GM18870 (cell line): ENCODE measurements around the gene ZMYND15.
A peak's percentile ranks its signal among the peaks of the same experiment; 100 is the strongest.
"Not testable (repeated sequence)": the region's sequence is repeated elsewhere in the genome, so short reads cannot be mapped to it uniquely, and the experiment has no call there.

Source experiments
- ATAC-seq: cut with Tn5 transposase; IDR thresholded peaks from one replicate; pipeline ENCODE4 v1.9.1; 2021; ENCODE audit warnings: moderate library complexity; ENCODE audit not compliant: unreplicated experiment

The ZMYND15 gene, protein sequence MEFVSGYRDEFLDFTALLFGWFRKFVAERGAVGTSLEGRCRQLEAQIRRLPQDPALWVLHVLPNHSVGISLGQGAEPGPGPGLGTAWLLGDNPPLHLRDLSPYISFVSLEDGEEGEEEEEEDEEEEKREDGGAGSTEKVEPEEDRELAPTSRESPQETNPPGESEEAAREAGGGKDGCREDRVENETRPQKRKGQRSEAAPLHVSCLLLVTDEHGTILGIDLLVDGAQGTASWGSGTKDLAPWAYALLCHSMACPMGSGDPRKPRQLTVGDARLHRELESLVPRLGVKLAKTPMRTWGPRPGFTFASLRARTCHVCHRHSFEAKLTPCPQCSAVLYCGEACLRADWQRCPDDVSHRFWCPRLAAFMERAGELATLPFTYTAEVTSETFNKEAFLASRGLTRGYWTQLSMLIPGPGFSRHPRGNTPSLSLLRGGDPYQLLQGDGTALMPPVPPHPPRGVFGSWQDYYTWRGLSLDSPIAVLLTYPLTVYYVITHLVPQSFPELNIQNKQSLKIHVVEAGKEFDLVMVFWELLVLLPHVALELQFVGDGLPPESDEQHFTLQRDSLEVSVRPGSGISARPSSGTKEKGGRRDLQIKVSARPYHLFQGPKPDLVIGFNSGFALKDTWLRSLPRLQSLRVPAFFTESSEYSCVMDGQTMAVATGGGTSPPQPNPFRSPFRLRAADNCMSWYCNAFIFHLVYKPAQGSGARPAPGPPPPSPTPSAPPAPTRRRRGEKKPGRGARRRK

DNA sequence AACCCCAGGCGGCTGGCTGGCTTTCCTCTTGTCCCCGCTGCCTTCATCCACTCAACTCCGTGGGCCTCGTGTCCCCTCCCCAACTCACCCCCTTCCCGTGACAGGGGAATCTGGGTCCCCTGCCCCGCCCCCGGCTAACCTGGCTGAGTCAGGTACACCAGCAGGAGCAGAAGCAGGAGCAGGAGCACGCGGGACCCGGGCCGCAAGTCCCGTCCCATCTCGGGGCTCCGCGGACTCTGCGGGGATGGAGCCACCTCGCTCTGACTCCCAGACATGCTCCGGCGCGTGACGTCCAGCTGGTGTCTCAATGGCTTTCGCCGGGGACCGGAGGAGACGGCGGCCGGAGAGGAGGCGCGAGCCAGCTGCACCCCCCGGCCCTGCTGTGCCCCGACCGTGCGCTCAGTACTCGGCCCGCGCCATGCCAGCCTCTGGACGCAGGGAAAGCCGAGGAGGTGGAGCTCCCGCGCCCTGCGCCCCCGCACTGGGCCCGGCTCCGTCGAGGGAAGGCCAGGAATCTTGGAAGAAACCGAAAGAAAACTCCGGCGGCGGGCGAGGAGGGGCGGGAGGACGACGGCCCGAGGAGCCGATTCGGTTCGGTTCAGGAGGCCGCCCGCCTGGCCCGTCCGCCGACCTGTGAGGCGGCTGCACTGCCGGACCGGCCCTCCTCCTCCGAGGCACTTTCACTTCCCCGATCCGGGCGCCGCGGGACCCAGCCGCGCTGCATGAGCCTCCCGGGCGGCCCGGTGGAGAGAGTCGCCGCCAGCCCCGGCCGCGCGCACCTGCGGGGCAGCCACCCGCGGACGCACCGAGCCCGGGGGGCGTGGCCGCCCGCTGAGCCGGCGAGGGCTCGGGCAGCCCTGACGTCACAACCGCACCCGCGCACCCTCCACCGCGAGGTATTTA is at the start of gene ZMYND15, which contains the start of gene CXCL16:
TSS of gene ZMYND15 (plus strand) at position 712 of the 903 bp plus-strand sequence. CDS start 716 bp downstream, outside the sequence.
TSS of gene CXCL16 (minus strand) at position 807 of the 903 bp plus-strand sequence. CDS start at position 218, 589 bp downstream.
- no peak for ATAC-seq

DNA sequence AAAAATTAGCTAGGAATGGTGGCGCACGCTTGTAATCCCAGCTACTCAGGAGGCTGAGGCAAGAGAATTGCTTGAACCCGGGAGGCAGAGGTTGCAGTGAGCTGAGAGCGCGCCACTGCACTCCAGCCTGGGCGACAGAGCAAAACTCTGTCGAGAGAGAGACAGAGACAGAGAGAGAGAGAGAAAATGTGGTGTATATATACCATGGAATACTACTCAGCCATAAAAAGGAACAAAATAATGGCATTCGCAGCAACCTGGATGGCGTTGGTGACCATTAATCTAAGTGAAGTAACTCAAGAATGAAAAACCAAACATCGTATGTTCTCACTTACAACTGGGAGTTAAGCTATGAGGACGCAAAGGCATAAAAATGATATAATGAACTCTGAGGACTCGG is 49.8 kb upstream of the ZMYND15 start:
- ATAC-seq, result not testable (repeated sequence)

DNA sequence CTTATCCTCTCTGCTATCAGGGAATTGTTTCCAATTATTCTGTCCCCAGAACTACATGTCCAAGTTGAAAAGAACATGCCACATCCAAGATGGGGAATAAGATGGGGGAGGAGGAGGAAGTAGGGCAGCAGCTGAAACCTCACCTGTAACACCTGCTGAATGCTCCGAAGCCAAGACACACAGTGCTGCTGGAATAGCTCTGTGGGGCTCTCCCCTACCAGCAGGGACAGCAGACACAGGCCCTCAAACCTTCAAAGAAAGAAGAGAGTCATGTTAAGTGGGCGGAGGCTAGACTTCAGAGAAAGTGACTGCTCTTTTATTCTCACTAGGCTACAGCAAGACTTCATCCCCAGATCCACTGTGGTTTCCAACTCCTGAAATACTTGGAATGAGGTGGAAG is 48.9 kb upstream of the ZMYND15 start:
- no peak for ATAC-seq

DNA sequence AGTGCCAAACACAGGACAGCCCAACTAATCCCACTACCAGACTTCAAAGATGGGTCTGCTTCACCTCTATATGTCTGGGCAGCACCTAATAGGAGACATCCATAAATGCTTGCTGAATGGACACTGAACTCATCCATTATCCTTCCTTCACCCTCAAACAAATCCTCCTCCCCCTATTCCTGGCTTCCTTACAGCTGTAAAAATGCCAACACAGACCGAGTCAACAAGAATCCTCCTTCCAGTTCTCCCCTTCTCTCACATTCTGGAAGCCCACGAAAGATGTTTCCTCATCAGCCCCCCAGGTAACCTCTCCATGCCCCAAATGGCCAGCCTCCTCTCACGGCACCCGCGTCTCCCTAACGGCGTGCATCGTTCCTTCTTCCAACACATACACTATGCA is 47.9 kb upstream of the ZMYND15 start:
- ATAC-seq, result no peak

DNA sequence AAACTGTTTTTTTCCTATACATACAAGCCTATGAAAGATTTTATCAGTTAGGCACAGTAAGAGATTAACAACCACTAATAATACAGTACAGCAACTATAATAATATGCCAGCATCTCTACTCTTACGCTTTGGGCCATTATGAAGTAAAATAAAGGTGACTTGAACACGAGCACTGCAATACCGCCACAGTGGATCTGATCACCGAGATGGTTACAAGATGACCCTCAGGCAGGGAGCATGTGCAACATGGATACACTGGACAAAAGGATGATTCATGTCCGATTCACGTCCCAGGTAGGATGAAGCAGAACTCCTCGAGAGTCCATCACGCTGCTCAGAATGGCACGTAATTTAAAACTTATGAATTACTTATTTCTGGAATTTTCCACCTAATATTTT is 46.2 kb upstream of the ZMYND15 start:
- ATAC-seq, result no peak

DNA sequence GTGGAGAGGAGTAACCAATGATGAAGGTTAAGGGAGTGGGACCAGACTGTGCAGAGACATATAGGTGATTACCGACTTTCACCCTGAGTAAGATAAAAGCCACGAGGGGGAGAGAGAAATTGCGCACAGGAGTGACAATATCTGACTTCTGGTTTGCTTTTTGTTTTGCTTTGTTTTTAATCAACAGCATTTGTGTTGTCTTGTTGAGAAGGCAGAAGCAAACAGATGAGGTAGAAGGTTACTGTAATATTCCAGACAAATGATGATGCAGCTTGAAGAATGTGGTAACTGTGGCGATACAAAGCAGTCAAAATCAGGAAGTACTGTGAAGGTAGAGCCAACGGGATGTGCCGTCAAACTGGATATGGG is 43.2 kb upstream of the ZMYND15 start:
- no peak for ATAC-seq

DNA sequence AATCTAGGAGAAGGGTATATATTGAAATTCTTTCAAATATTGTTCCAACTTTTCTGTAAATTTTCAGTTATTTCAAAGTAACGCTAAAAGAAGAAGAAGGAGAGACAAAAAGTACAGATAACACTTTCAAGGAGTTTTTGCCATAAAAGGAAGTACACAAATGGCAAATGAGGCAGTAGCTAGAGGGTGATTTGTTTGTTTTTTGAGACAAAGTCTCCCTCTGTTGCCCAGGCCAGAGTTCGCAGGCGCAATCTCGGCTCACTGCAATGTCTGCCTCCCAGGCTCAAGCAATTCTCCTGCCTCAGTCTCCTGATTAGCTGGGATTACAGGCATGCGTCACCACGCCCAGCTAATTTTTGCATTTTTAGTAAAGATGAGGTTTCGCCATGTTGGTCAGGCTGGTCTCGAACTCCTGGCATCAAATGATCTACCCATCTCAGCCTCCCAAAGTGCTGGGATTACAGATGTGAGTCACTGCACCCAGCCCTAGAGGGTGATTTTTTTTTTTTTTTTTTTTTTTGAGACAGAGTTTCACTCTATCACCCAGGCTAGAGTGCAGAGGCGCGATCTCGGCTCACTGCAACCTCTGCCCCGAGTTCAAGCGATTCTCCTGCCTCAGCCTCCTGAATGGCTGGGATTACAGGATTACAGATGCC is 40.1 kb upstream of the ZMYND15 start:
- ATAC-seq, result not testable (repeated sequence)

DNA sequence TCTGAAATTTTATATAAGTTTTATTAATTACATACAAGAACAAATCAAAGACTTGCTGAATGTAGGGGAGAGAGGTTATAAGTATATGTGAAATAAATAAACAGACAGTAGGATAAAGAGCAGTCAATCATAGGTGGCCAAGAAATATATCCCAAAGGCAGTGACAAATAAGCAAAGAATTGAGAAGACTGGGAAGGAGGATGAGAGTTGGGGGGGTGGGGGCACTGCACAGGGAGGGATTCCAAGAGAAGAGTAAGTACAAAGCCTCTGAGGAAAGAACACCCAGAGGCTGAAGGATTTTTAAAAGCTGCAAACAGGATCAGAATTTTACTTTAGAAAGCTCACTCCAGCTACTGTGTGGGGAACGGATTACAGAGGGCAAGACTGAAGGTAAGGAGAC is 38.5 kb upstream of the ZMYND15 start:
- no peak for ATAC-seq

DNA sequence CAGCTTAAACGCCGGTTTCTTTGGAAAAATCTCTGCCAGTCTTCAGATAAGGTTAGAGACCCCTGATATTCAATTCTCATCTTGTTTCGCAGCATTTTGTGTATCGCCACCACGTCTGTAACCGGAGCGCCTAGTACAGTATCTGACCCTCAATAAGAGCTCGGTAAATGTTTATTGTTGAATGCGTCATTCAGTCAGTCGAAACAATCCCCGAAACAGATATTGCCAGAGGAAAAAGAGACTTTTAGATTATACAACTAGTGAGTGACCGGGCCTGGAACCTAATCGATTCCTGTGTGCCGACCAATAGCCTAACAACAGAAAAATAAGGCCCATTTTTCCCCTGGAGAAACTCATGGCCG is 36.3 kb upstream of the ZMYND15 start:
- ATAC-seq, result no peak

DNA sequence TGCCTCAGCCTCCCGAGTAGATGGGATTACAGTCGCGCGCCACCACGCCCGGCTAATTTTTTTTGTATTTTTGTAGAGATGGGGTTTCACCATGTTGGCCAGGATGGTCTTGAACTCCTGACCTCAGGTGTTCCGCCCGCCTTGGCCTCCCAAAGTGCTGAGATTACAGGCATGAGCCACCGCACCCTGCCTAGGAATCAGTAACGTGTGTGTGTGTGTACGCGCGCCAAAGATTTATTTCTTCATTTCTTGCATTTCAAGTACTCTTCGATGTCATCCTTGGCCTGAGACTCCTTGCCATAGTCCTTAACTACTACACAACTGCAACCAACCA is 35.1 kb upstream of the ZMYND15 start:
- ATAC-seq, result not testable (repeated sequence)

DNA sequence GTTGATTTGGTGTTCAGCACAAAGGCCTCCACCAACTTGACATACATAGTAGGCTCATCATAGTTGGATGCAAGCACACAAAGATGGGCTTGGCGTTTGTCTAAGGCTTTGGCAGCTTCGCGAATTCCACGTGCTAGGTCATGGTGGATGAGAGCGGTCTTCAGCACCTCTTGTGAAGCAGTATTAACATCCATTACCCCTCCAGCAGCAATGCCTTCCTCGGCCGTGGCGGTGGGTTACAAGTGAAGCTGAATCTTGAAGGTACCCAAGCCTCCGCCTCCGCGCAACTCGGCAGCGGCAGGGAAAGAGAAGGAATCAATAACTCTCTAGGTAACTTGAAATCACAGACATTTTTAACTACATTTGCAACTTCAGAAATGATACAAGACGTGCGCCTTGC is 34.6 kb upstream of the ZMYND15 start:
- no peak for ATAC-seq

DNA sequence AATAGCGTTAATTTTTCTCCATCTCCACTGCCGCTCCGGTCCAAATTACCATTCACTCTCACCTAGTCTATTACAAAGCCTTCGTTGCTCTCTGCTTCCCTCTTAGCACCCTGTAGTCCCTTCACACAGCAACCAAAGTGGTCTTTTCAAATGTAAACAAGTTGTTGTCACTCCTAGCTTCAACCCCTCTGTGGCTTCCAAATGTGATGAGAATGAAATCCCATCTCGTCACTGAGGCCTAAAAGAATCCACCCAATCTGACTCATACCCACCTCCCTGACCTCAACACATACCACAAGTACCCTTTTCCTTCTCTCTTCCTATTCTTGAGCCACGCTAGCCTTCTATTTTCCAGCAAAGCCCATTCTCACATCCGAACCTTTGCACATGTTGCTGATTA is 33.5 kb upstream of the ZMYND15 start:
- no peak for ATAC-seq

DNA sequence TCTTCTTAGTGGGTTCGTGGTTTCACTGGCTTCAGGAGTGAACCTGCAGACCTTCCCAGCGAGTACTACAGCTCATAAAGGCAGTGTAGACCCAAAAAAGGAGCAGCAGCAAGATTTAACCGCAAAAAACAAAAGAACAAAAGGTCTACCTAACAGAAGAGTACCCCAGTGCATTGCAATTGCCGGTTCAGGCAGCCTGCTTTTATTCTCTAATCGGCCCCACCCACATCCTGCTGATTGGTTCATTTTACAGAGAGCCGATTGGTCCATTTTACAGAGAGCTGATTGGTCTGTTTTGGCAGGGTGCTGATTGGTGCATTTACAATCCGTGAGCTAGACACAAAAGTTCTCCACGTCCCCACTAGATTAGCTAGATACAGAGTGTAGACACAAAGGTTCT is 31.2 kb upstream of the ZMYND15 start:
- no peak for ATAC-seq

DNA sequence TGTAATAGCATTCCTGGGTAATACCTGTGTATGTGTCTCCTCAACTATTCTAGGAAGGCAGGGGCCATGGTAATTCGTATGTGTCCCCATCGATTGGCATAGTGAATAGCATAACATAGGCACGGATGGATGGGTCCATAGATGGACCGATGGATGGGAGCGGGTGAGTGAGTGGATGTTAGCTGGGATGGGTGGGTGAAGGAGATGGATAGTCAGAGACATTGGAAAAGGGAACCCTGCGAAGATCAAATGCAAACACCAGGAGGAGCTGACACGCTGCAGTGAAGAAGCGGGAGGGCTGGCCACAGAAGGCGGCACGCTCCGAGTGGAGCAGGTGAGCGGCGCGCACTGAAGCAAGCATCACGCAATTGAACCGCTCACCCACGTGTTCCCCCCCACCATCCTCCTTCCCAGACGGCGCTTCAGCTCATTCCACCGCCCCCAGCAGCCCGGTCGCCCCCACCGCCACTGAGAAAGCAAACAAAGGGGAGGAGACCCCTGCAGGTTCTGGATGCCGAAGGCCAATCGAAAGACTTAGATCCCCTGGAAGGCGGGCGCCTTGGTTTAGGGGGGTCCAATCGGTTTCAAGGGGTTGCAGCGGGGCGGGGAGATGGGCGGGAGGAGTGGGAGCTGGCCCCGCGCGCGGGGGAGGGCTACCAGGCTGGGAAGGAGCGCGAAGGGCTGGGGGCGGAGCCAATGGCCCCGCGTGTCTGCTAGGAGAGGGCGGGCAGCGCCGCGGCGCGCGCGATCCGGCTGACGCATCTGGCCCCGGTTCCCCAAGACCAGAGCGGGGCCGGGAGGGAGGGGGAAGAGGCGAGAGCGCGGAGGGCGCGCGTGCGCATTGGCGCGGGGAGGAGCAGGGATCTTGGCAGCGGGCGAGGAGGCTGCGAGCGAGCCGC is 29.6 kb upstream of the ZMYND15 start, which contains the start of gene ARRB2:
TSS of gene ARRB2 (plus strand) at position 839 of the 899 bp plus-strand sequence. CDS start 90 bp downstream, outside the sequence.
- peak; percentile 52 for ATAC-seq

DNA sequence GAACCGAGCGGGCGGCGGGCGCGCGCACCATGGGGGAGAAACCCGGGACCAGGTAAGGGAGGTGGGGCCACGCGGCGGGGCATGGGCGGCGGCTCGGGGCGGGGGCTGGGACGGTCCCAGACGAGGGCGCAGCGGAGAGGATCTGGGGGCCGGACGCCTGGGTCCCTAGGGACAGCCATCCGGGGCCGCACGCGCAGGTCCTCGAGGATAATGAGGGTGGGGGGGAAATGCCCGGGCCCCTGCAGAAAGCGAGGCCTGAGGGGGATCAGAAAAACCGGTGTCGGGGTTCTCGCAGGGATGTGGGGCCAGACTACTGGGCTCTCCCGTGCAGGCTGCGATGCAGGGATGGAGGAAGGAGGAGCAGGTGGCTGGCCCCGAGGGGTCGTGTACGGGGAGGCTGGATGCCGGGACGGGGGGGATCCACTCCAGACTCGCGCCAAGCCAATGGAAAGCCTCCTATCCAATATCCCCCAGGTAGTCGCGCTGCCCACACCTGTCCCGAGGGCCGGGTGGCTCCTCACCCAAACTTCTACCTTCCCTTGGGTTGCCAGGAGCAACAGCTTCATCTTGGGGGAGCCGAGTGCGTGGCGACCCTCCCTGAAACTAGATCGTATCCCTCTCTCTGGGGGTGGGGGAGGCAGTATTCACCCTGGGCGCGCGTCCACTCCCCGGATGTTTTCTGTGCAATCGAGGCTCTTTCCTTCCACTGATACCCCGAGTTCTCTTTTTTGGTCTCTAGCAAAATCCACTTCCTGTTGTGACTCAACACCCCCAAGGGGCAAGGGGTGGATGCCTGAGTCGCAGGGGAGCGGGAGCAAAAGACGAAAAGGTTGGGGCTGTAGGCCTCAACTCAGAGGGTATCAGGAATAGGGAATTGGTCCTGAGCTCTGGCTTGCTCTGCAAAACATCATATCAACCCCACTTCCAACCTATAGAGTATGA is 28.7 kb upstream of the ZMYND15 start:
- no peak for ATAC-seq

DNA sequence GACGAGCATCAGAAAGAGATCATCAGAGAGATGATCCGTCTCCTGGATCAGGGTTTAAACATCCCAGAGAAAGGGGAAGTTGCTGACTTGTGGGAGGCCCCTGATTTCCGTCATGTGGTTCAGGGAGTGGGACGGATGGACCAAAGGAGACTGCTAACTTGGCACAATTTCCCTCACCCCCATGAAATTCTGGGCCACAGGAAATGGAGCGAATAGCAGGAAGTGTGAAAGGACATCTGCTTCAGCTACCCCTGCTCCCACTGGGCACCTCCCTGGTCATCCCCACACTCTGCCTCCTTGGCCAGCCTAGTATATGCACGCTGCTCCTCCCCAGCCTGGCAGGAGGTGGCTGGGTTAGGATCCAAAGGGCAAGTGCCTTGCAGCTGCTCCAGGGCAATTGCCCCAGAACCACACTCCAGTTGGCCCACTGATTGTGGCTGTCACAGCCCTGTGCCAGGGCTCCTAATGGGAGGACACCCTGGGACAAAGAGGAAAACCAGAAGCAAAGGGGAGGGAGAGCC is 27.9 kb upstream of the ZMYND15 start:
- no peak for ATAC-seq

DNA sequence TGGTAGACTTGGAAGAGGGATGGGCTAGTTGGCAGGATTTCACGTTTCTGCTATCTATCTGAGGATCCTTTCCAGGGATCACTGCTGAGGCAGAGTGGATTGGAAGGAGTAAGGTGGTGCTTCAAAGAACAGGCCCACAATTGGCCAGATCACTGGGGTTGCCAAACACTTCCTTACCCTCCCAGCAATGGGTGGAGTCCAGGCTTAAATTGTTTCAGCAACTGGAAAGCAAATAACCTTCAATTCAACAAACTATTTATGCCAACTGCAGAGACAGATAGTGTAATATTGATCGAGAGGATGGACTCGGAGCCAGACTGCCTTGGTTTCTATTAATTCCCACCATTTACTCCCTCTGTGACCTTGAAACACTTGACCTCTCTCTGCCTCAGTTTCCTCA is 27.1 kb upstream of the ZMYND15 start:
- ATAC-seq, result no peak

DNA sequence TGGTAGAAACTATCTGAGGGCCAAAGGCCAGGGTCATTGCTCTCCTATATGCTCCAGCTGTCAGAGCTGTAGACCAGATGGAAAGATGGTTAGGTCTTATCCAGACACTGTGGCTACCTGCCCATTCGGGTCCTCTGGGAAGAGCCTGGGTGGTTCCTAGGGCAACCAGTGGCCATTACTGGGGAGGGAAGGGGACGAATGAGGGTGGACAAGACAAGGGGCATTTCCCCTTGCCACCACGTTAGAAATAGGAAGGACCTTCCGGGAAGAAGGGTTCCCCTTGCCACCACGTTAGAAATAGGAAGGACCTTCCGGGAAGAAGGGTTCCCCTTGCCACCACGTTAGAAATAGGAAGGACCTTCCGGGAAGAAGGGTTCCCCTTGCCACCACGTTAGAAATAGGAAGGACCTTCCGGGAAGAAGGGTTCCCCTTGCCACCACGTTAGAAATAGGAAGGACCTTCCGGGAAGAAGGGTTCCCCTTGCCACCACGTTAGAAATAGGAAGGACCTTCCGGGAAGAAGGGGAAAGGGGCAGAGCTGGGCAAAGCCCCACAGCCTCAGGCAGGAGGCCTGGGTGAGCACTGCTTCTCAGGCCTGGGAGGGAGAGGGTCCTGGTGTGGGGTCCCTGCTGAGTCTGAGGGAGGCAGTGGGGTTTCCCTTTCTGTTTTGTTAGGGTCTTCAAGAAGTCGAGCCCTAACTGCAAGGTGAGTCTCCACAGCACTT is 25.1 kb upstream of the ZMYND15 start:
- ATAC-seq, result not testable (repeated sequence)
